Activated CD4-positive, alpha-beta T cell treated with anti-CD3 and anti-CD28 coated beads for 36 hours (primary cell): ENCODE measurements around the gene PCDHGB1. TPM values are rescaled to one million over a fixed set of nuclear protein-coding genes. Genes with fewer than 3 reads are reported as not detected.
A peak's percentile ranks its signal among the peaks of the same experiment; 100 is the strongest.
"Not testable (repeated sequence)": the region's sequence is repeated elsewhere in the genome, so short reads cannot be mapped to it uniquely, and the experiment has no call there.

Experiments used
- ATAC-seq: fragments of 200-7000 bp; cut with Tn5 transposase; one replicate; pipeline ENCODE4 v1.10.0; 2021; ENCODE audit warnings: mild to moderate bottlenecking, moderate library complexity
- CTCF ChIA-PET: fragments of 350-600 bp; sonication (Branson Sonifier 250); formaldehyde crosslinking; loops from one replicate; lab custom pipeline; 2021; ENCODE audit warnings: antibody characterized with exemption; lab: Charles Lee
- POLR2A ChIA-PET: fragments of 350-600 bp; sonication (Branson Sonifier 250); formaldehyde crosslinking; loops from one replicate; lab custom pipeline; 2021; ENCODE audit warnings: antibody characterized with exemption, inconsistent platforms; lab: Charles Lee
- DNase-seq: peaks from one replicate; pipeline ENCODE4 v3.0.0-alpha.2; 2020
- H3K27ac Mint-ChIP-seq: one replicate; pipeline ENCODE4 v1.8.0; 2021; ENCODE audit warnings: mixed read lengths
- H3K27me3 Mint-ChIP-seq: one replicate; pipeline ENCODE4 v1.8.0; 2021; ENCODE audit warnings: mixed read lengths
- H3K36me3 Mint-ChIP-seq: one replicate; pipeline ENCODE4 v1.8.0; 2021; ENCODE audit warnings: low read depth, mixed read lengths
- H3K4me1 Mint-ChIP-seq: one replicate; pipeline ENCODE4 v1.8.0; 2021; ENCODE audit warnings: mixed read lengths
- H3K4me3 Mint-ChIP-seq: one replicate; pipeline ENCODE4 v1.8.0; 2021; ENCODE audit warnings: mild to moderate bottlenecking, moderate library complexity, mixed read lengths
- H3K9me3 Mint-ChIP-seq: one replicate; pipeline ENCODE4 v1.8.0; 2021; ENCODE audit warnings: low read depth, mixed read lengths
- intact Hi-C, 2 experiments: fragments of 100-400 bp; cut with DNase I in 1 of 2; cut with micrococcal nuclease in 1 of 2; formaldehyde crosslinking; loops; one replicate each; pipeline versions ENCODE4 v1.14.2 to v1.15.1; 2022 to 2024; cut with DNase I, micrococcal nuclease
- total RNA-seq, 2 experiments: library from RNA; stranded (reverse); gene quantifications; one replicate each; pipeline ENCODE4 v1.2.3, GENCODE V29; 2021

PCDHGB1 gene
- total RNA-seq, 2 experiments from 2014 or later: not detected

- no peak within 1 kb of the TSS for H3K27ac Mint-ChIP-seq
- H3K4me3 Mint-ChIP-seq: no peak within 1 kb of the TSS
- ChIA-PET POLR2A (no interaction called here), CTCF (interaction anchor here (0.6 to 1.7 kb wide), 7 partner anchors 9 to 188 kb away, joined by 3 to 4 read pairs (median 3); partner anchors contain the start of genes PCDHGA2, PCDHGA4 and PCDHGB6)
- ATAC-seq (no peak), DNase-seq (no peak)
- H3K9me3 Mint-ChIP-seq: peaks cover 40% of the 10 kb centered on the region
- H3K27me3 Mint-ChIP-seq: peaks cover 71% of the 10 kb centered on the region
- intact Hi-C loops: loop anchor here (5.0 to 10.0 kb wide), 5 partner anchors 119 to 569 kb away; partner anchors contain the start of genes PCDHA12 (in 1 of the 2), PCDHA2 (in 1 of the 2), PCDHA8 (in 1 of the 2) and PCDHA9 (in 1 of the 2)
- peaks cover 38% of the 10 kb centered on the region for H3K36me3 Mint-ChIP-seq
- peaks cover 2% of the 10 kb centered on the region for H3K4me1 Mint-ChIP-seq
Observed at GRCh38 chr5:141363952-141364660, 14.2 kb downstream of the PCDHGB1 start, which contains the start of gene PCDHGA5. TSS of gene PCDHGA5 (plus strand) at chr5:141364162. CDS start at chr5:141364331, 169 bp downstream.

- Mint-ChIP-seq H3K4me3 (no peak overlapping the region), H3K4me1 (peaks cover 3% of the 10 kb centered on the region), H3K27me3 (peaks cover 69% of the 10 kb centered on the region), H3K9me3 (peaks cover 28% of the 10 kb centered on the region), H3K36me3 (peaks cover 38% of the 10 kb centered on the region), H3K27ac (no peak overlapping the region)
- DNase-seq (no peak), ATAC-seq (no peak)
- ChIA-PET POLR2A (no interaction called here), CTCF (no interaction called here)
- intact Hi-C loops: loop anchor here (10.0 kb wide), 4 partner anchors 121 to 571 kb away; partner anchors contain the start of genes PCDHA12 (in 1 of the 2), PCDHA2 (in 1 of the 2), PCDHA8 (in 1 of the 2) and PCDHA9 (in 1 of the 2)
Observed at GRCh38 chr5:141366016-141366896, 16.4 kb downstream of the PCDHGB1 start.

GRCh38 chr5:141369994-141370848, 20.3 kb downstream of the PCDHGB1 start, which contains the start of gene PCDHGB3:
TSS of gene PCDHGB3 (plus strand) at chr5:141370242. CDS start at chr5:141370395, 153 bp downstream.
- CTCF ChIA-PET: interaction anchor here (0.6 to 3.0 kb wide), 19 partner anchors 9 to 235 kb away, joined by 3 to 15 read pairs (median 5); partner anchors contain the start of genes PCDHB15, PCDHB5, PCDHGA1 and PCDHGA10
- POLR2A ChIA-PET: interaction anchor here (0.6 kb wide), 1 partner anchor 50 kb away, joined by 4 read pairs; no protein-coding TSS in a partner anchor
- Mint-ChIP-seq H3K4me1 (peaks cover 3% of the 10 kb centered on the region), H3K36me3 (peaks cover 34% of the 10 kb centered on the region), H3K9me3 (peaks cover 30% of the 10 kb centered on the region), H3K4me3 (peak within 1 kb of the TSS; percentile 52), H3K27ac (no peak within 1 kb of the TSS), H3K27me3 (peaks cover 61% of the 10 kb centered on the region)
- intact Hi-C loops: loop anchor here (5.0 to 10.0 kb wide), 6 partner anchors 37 to 578 kb away; partner anchors contain the start of genes PCDHA2 (in 2 of the 2), PCDHGB6 (in 2 of the 2), PCDHA12 (in 1 of the 2) and PCDHA8 (in 1 of the 2)
- DNase-seq (peak; percentile 63), ATAC-seq (peak; percentile 76)

- H3K4me1 Mint-ChIP-seq: peaks cover 3% of the 10 kb centered on the region
- ATAC-seq: no peak
- H3K36me3 Mint-ChIP-seq: peaks cover 25% of the 10 kb centered on the region
- H3K4me3 Mint-ChIP-seq: no peak overlapping the region
- H3K27me3 Mint-ChIP-seq: peaks cover 58% of the 10 kb centered on the region
- no peak for DNase-seq
- peaks cover 32% of the 10 kb centered on the region for H3K9me3 Mint-ChIP-seq
- ChIA-PET POLR2A (no interaction called here), CTCF (interaction anchor here (1.0 to 3.0 kb wide), 4 partner anchors 41 to 149 kb away, joined by 3 to 15 read pairs (median 7); partner anchors contain the start of genes PCDHB14, PCDHB15, PCDHGA10 and PCDHGA11)
- no peak overlapping the region for H3K27ac Mint-ChIP-seq
- intact Hi-C loops: loop anchor here (5.0 kb wide), 2 partner anchors 35 to 580 kb away; partner anchors contain the start of genes PCDHGB6 (in 2 of the 2) and PCDHA2 (in 1 of the 2)
Observed at GRCh38 chr5:141371572-141372475, 21.9 kb downstream of the PCDHGB1 start.

- H3K36me3 Mint-ChIP-seq: peaks cover 26% of the 10 kb centered on the region
- DNase-seq (no peak), ATAC-seq (no peak)
- CTCF ChIA-PET: interaction anchor here (0.9 to 2.0 kb wide), 4 partner anchors 10 to 183 kb away, joined by 3 to 10 read pairs (median 5); partner anchors contain the start of genes PCDHGA10 and PCDHGA5
- intact Hi-C loops: loop anchor here (5.0 kb wide), 2 partner anchors 34 to 581 kb away; partner anchors contain the start of genes PCDHGB6 (in 2 of the 2) and PCDHA2 (in 1 of the 2)
- H3K4me3 Mint-ChIP-seq: no peak within 1 kb of the TSS
- peaks cover 56% of the 10 kb centered on the region for H3K27me3 Mint-ChIP-seq
- no peak within 1 kb of the TSS for H3K27ac Mint-ChIP-seq
- peaks cover 39% of the 10 kb centered on the region for H3K9me3 Mint-ChIP-seq
- POLR2A ChIA-PET: interaction anchor here (0.6 kb wide), 1 partner anchor 47 kb away, joined by 4 read pairs; the partner anchor contains the start of gene PCDHGA11
- peaks cover 3% of the 10 kb centered on the region for H3K4me1 Mint-ChIP-seq
Observed at GRCh38 chr5:141373673-141374317, 23.9 kb downstream of the PCDHGB1 start, which contains the start of gene PCDHGA6. TSS of gene PCDHGA6 (plus strand) at chr5:141373891. CDS start at chr5:141374084, 193 bp downstream.

- H3K36me3 Mint-ChIP-seq: peaks cover 26% of the 10 kb centered on the region
- ATAC-seq: no peak
- intact Hi-C loops: loop anchor here (5.0 kb wide), 2 partner anchors 33 to 582 kb away; partner anchors contain the start of genes PCDHGB6 (in 2 of the 2) and PCDHA2 (in 1 of the 2)
- H3K9me3 Mint-ChIP-seq: peaks cover 40% of the 10 kb centered on the region
- no peak for DNase-seq
- ChIA-PET POLR2A (interaction anchor here (0.6 kb wide), 1 partner anchor 46 kb away, joined by 4 read pairs; the partner anchor contains the start of gene PCDHGA11), CTCF (interaction anchor here (0.9 to 2.0 kb wide), 4 partner anchors 10 to 183 kb away, joined by 3 to 10 read pairs (median 5); partner anchors contain the start of genes PCDHGA10 and PCDHGA5)
- peaks cover 3% of the 10 kb centered on the region for H3K4me1 Mint-ChIP-seq
- peaks cover 55% of the 10 kb centered on the region for H3K27me3 Mint-ChIP-seq
- H3K27ac Mint-ChIP-seq: no peak overlapping the region
- H3K4me3 Mint-ChIP-seq: no peak overlapping the region
Observed at GRCh38 chr5:141374627-141375026, 24.7 kb downstream of the PCDHGB1 start.

GRCh38 chr5:141375444-141376155, 25.7 kb downstream of the PCDHGB1 start:
- intact Hi-C loops, DNase-seq, H3K4me1 Mint-ChIP-seq, POLR2A ChIA-PET, ATAC-seq, H3K27ac Mint-ChIP-seq, H3K4me3 Mint-ChIP-seq: not testable (repeated sequence)
- CTCF ChIA-PET: interaction anchor here (1.0 to 2.0 kb wide), 3 partner anchors 11 to 38 kb away, joined by 3 to 10 read pairs (median 4); partner anchors contain the start of genes PCDHGA10 and PCDHGA5
- Mint-ChIP-seq H3K36me3 (peaks cover 22% of the 10 kb centered on the region), H3K27me3 (peaks cover 52% of the 10 kb centered on the region), H3K9me3 (peaks cover 40% of the 10 kb centered on the region)
